HG02970 (cell line): Measurements from ENCODE around the gene HDAC7.

ENCODE experiments used
- ATAC-seq: cut with Tn5 transposase; IDR thresholded peaks from one replicate; pipeline ENCODE4 v1.9.1; 2021; ENCODE audit warnings: mild to moderate bottlenecking, moderate library complexity, moderate number of reproducible peaks; ENCODE audit not compliant: unreplicated experiment, low FRiP score

Gene HDAC7

GRCh38 chr12:47819896-47820630 lies at the start of gene HDAC7:
TSS of gene HDAC7 (minus strand) at chr12:47819903. CDS start at chr12:47819785, 118 bp downstream.
- no peak for ATAC-seq

GRCh38 chr12:47868552-47869031 lies 48.9 kb upstream of the HDAC7 start:
- no peak for ATAC-seq

- no peak for ATAC-seq
These were observed 48.3 kb upstream of the HDAC7 start for GRCh38 chr12:47868041-47868440.

GRCh38 chr12:47867495-47867941 lies 47.8 kb upstream of the HDAC7 start:
- no peak for ATAC-seq

GRCh38 chr12:47864646-47865235 lies 45.0 kb upstream of the HDAC7 start:
- ATAC-seq, result no peak

- no peak for ATAC-seq
These were observed 44.3 kb upstream of the HDAC7 start for GRCh38 chr12:47863985-47864384.

GRCh38 chr12:47863467-47863866 lies 43.8 kb upstream of the HDAC7 start:
- no peak for ATAC-seq

GRCh38 chr12:47862881-47863280 lies 43.2 kb upstream of the HDAC7 start:
- no peak for ATAC-seq

GRCh38 chr12:47862167-47862750 lies 42.6 kb upstream of the HDAC7 start:
- no peak for ATAC-seq

- ATAC-seq, result no peak
These were observed 41.2 kb upstream of the HDAC7 start for GRCh38 chr12:47860873-47861272.

GRCh38 chr12:47860279-47860841 lies 40.7 kb upstream of the HDAC7 start:
- no peak for ATAC-seq

- no peak for ATAC-seq
These were observed 39.0 kb upstream of the HDAC7 start for GRCh38 chr12:47858511-47859266.

GRCh38 chr12:47856721-47857575 lies 37.2 kb upstream of the HDAC7 start:
- no peak for ATAC-seq

GRCh38 chr12:47856094-47856493 lies 36.4 kb upstream of the HDAC7 start:
- ATAC-seq, result no peak

- no peak for ATAC-seq
These were observed 35.8 kb upstream of the HDAC7 start for GRCh38 chr12:47855502-47855901.

GRCh38 chr12:47854531-47854930 lies 34.8 kb upstream of the HDAC7 start:
- no peak for ATAC-seq

- no peak for ATAC-seq
These were observed 32.4 kb upstream of the HDAC7 start for GRCh38 chr12:47852096-47852571.

- no peak for ATAC-seq
These were observed 31.7 kb upstream of the HDAC7 start for GRCh38 chr12:47851303-47851952.
